HL-60 (cell line): ENCODE results near the gene BAG2.

Experiments
- DNase-seq, 2 experiments: peaks; one replicate each; pipeline ENCODE4 v3.0.0-alpha.2; 2010 to 2020; ENCODE audit warnings: low read depth in 1 of 2, low spot score in 1 of 2
- H3K27ac ChIP-seq: fragments of 250-450 bp; sonication (Bioruptor Pico); replicated peaks from 2 replicates; pipeline ENCODE4 v1.5.1; 2020; ENCODE audit warnings: mild to moderate bottlenecking, moderate library complexity
- H3K27me3 ChIP-seq: fragments of 250-450 bp; sonication (Bioruptor Pico); 2 replicates; pipeline ENCODE4 v1.5.1; 2021; ENCODE audit warnings: mild to moderate bottlenecking, moderate library complexity; ENCODE audit not compliant: insufficient read depth, poor library complexity, severe bottlenecking
- H3K4me3 ChIP-seq: replicated peaks from 2 replicates; pipeline ENCODE4 v1.5.1; 2011; ENCODE audit warnings: mild to moderate bottlenecking, control low read depth, low read length; ENCODE audit not compliant: insufficient read depth
- GABPA ChIP-seq: IDR thresholded peaks from 2 replicates; pipeline ENCODE4 v1.6.1; 2012; ENCODE audit warnings: low read depth
- POLR2AphosphoS5 ChIP-seq: IDR thresholded peaks from 2 replicates; pipeline ENCODE4 v1.6.1; 2012; ENCODE audit warnings: low read depth
- SPI1 ChIP-seq: IDR thresholded peaks from 2 replicates; pipeline ENCODE4 v1.6.1; 2012; ENCODE audit warnings: low read depth, mild to moderate bottlenecking, borderline replicate concordance
- TF ChIP-seq, protein P1 (sequence below): IDR thresholded peaks from one replicate; pipeline ENCODE4 v1.5.1; 2011; ENCODE audit warnings: low read length, control low read depth, inconsistent platforms; ENCODE audit not compliant: insufficient read depth
- TF ChIP-seq, protein P2 (sequence below): IDR thresholded peaks from 2 replicates; pipeline ENCODE4 v1.6.1; 2012; ENCODE audit warnings: low read depth; ENCODE audit not compliant: insufficient replicate concordance

The BAG2 gene

DNA sequence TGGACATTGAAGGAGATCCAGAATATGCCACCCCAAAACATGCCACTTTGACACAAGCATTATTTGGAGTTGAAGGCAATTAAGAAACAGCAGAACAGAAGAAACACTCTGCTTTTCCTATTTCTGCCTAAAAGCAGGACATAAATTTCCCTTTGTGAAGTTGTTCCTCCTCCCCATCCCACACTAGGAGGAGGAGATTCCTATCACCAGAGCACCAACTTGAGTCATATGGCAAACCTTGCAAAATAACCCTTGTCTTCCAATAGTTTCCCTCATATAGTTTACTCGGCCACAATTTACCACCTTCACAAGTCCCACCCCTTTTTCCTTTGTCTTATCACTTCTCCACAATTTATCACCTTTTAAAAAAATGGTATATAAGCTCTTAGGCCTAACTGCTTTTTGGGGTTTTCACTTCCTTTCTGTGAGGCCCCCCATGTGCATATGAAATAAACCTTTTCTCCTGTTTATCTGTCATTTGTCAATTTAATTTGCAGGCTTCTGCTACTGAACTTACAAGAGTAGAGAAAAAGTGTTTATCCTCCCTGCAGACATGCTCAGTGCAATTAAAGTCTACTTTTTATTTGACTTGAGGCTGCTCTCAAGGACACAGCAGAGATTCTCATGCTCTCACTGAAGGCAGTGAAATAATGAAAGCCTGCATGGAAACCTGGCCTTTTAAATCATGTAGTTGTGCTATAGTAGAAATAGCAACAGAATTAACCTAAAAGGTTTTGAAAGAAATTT lies 52.8 kb downstream of the BAG2 start:
- TF ChIP-seq, protein P1, sequence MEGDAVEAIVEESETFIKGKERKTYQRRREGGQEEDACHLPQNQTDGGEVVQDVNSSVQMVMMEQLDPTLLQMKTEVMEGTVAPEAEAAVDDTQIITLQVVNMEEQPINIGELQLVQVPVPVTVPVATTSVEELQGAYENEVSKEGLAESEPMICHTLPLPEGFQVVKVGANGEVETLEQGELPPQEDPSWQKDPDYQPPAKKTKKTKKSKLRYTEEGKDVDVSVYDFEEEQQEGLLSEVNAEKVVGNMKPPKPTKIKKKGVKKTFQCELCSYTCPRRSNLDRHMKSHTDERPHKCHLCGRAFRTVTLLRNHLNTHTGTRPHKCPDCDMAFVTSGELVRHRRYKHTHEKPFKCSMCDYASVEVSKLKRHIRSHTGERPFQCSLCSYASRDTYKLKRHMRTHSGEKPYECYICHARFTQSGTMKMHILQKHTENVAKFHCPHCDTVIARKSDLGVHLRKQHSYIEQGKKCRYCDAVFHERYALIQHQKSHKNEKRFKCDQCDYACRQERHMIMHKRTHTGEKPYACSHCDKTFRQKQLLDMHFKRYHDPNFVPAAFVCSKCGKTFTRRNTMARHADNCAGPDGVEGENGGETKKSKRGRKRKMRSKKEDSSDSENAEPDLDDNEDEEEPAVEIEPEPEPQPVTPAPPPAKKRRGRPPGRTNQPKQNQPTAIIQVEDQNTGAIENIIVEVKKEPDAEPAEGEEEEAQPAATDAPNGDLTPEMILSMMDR, result no peak
- TF ChIP-seq POLR2AphosphoS5 (no peak), SPI1 (no peak), GABPA (no peak)
- TF ChIP-seq, protein P2, sequence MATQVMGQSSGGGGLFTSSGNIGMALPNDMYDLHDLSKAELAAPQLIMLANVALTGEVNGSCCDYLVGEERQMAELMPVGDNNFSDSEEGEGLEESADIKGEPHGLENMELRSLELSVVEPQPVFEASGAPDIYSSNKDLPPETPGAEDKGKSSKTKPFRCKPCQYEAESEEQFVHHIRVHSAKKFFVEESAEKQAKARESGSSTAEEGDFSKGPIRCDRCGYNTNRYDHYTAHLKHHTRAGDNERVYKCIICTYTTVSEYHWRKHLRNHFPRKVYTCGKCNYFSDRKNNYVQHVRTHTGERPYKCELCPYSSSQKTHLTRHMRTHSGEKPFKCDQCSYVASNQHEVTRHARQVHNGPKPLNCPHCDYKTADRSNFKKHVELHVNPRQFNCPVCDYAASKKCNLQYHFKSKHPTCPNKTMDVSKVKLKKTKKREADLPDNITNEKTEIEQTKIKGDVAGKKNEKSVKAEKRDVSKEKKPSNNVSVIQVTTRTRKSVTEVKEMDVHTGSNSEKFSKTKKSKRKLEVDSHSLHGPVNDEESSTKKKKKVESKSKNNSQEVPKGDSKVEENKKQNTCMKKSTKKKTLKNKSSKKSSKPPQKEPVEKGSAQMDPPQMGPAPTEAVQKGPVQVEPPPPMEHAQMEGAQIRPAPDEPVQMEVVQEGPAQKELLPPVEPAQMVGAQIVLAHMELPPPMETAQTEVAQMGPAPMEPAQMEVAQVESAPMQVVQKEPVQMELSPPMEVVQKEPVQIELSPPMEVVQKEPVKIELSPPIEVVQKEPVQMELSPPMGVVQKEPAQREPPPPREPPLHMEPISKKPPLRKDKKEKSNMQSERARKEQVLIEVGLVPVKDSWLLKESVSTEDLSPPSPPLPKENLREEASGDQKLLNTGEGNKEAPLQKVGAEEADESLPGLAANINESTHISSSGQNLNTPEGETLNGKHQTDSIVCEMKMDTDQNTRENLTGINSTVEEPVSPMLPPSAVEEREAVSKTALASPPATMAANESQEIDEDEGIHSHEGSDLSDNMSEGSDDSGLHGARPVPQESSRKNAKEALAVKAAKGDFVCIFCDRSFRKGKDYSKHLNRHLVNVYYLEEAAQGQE, result no peak
- H3K27me3 ChIP-seq, result peaks cover 3% of the 10 kb centered on the region
- H3K4me3 ChIP-seq, result no peak overlapping the region
- no peak for DNase-seq
- no peak overlapping the region for H3K27ac ChIP-seq

DNA sequence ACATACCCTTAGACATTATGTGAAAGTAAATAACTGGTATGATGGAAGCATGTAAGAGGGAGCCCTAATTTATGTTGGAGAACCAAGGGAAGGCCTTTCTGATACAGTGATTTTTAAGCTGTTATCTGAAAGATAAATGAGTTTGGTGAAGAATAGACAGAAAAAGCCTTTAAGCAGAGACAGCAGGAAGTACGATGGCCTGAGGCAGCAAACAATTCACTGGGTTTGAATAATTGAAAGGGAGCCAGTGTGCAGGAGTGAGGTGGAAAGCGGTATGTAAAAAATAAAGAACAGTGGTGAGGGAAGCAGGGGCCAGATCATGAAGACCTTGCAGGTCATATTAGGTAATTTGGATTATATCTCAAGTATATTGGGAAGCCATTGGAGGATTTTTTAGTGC lies 54.1 kb downstream of the BAG2 start:
- peaks cover 3% of the 10 kb centered on the region for H3K27me3 ChIP-seq
- H3K4me3 ChIP-seq, result no peak overlapping the region
- TF ChIP-seq, protein P2, result no peak
- TF ChIP-seq SPI1, result no peak
- no peak for TF ChIP-seq GABPA
- no peak for TF ChIP-seq POLR2AphosphoS5
- TF ChIP-seq, protein P1, result no peak
- DNase-seq, result no peak
- H3K27ac ChIP-seq, result no peak overlapping the region
